LoVo (cell line): Measurements from ENCODE around the gene MAGI2.

Experiments used
- DNase-seq: peaks from one replicate; pipeline ENCODE4 v3.0.0-alpha.2; 2016; ENCODE audit warnings: low spot score

Gene MAGI2

DNA sequence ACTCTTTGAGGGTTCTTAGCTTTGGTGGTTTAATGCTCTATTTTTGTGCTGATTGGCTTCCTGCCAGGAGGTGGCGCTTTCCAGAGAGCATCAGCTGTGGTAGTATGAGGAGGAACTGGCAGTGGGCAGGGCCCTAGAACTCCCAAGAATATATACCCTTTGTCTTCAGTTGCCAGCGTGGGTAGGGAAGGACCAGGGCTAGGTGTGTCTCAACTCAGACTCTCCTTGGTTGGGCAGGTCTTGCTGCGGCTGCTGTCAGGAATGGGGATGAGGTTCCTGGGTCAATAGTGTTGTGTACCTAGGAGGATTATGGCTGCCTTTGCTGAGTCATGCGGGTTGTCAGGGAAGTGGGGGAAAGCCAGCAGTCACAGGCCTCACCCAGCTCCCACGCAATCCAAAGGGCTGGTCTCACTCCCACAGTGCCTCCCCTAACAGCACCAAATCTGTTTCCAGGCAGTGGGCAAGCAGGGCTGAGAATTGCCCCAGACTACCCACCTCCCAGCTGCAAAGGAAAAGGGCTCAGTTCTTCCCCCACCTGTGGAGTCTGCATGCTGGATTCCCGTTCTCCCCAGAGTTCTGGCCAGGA lies 1463.4 kb downstream of the MAGI2 start:
- peak; percentile 46 for DNase-seq

DNA sequence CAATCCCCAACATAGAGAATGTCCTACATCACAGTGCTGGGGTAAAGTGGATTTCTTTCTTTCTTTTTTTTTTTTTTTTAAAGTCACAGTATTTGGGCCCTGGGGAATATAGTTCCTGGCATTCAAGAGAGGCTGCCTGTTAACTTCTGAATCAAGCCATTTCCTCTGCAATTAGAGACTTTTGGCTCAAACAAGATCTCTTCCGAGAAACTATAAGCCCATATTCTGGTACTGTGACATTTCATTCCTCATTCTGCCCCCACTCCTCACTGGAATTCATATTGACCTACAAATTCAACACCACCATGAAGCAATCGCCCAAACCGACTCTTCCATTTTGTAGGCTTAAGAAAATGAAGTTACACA lies 1467.5 kb downstream of the MAGI2 start:
- DNase-seq: no peak

DNA sequence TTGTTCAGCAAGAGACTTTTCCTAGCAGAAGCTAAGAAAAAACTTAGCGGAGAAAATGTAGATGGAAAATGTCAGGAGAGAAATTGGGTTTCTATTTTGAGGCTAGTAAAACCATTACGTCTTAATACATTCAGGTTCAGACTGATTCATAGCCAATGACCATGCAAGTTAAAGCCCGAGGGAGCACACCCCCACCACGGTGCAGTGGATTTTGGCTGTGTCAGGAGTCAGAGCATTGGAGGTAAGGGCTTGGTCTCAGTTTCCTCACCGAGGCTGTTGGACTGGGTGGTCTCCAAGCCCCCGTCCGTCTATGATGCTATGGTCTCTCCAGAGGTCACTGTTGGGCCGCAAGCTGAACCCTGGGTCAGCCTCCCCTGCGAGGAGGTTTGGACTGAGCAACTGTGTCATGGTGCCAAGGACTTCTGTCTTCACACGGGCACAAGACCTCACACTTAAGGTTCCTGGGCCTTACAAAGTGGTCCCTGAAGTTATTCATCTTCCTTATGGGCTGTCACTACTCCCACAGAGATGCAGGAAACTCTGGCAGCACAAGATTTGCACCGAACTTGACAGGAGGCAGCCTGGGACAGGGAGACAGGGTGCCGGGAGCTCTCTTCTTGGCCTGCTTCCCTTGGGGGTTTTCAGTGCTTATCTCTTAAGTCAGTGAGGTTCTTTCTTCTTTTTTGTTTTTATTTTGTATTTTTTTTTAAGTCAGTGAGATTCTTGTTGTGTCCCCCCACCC lies 1468.1 kb downstream of the MAGI2 start:
- no peak for DNase-seq

DNA sequence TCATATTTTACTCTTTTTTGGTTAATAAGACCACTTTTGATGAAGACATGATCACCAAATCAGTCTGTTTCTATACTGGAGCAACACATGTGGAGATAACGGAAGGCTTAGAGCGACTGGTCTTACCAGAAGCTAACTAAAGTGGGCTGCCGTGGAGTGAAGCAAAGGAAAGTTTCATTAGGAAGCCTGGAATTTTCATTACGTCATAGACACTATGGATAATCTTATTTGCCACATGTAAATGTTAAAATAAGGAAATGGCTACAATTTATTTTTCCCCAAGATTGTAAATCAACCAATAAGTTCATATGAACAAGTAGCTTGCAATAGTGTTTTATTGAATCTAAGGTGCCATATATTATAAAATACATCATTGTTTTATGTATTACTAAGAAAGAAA lies 1469.5 kb downstream of the MAGI2 start:
- no peak for DNase-seq

DNA sequence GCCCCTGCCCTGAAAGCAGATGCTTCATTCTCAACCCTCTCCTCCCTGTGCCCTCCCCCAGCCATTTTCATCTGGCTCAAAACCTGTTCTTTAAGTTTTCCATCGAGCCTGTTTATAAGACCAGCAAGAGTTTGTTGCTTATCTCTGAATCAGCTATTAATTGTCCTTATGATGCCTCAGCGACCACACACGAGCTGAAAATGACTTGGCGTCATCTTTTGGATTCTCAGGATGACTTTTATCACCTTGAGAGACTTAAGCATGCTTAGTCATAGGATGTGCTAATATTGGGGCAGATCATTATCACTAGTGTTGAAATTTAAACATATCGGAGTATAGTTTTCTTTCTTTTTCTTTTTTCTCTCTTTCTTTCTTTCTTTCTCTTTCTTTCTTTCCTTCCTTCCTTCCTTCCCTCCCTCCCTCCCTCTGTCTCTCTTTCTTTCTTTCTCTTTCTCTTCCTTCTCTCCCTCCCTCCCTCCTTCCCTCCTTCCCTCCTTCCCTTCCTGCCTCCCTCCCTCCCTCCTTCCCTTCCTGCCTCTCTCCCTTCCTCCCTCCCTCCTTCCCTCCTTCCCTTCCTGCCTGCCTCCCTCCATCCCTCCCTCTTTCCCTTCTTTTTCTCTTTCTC lies 1470.4 kb downstream of the MAGI2 start:
- no peak for DNase-seq

DNA sequence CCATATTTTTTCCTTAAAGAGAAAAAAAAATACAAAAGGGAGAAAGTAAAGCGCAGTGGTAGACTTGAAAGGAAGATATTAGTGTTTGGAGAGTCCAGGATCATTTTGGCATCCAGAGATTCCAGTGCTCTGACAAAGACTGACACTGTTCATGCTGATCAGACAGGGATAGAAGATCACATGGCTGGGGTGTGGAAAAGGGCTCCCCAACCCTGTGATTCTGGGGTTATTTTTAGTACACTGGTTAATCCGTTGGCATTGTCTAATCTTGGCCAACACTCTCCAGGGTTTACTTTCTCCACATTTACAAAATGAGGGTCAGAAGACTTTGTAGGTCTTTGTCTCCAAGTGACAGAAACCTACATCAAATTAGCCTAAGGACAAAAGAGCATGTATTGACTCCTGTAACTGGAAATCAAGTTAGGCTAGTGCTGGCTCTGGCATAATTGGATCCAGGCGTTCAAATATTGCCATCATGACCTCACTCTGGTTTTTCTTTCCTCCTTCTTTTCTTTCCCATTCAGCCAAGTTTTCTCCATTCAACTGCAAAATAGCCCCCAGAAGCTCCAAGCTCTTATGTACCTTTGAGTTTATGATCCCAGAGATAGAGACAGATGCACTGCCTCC lies 1473.3 kb downstream of the MAGI2 start:
- no peak for DNase-seq

DNA sequence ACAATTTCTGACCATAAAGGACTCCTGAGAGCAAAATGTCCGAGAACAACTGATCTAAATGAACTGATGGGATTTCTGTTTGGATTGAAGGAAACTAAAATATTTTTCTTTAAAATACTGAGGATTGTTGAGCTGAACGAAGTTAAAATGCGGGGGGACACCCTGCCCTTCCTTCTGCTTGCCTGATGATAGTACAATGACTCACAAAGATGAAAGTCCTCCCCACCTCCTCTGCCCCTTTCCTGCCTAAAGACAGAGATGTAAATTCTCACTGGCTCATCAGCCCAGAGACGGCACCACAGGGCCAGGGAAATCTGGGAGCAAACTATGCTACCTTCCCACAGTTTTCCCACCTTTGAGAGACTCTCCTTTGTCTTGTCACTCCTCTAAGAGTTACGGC lies 1474.2 kb downstream of the MAGI2 start:
- no peak for DNase-seq

DNA sequence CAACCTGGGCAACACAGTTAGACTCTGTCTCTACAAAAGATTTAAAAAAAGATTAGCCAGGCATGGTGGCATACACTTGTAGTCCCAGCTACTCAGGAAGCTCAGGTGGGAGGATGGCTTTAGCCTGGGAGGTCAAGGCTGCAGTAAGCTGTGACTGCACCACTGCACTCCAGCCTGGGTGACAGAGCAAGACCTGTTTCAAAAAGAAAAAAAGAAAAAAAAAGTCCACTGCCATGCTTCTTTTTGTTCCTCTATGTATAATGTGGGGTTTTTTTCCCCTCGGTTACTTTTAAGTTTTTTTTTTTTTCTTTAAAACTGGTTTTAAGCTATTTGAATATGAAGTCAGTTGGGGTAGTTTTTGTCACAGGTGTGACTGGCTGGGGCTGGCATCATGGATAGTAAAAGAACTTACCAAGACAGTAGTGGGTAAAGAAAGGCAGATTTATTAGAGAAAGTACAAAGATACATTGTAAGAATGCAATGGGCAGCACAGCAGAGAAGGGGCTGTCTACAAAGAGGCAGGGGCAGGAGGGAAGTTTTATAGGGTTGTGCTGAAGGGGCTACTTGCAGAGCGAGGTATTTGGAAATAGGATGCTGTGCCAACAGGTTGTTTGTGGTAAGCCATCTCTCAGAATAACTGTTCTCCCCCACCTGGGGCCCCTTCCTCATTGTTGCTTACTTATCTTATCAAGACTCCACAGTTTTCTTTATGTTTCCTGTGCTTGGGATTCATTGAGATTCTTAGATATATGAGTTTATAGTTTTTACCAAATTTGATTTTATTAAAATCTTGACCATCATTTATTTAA lies 1477.6 kb downstream of the MAGI2 start:
- no peak for DNase-seq

DNA sequence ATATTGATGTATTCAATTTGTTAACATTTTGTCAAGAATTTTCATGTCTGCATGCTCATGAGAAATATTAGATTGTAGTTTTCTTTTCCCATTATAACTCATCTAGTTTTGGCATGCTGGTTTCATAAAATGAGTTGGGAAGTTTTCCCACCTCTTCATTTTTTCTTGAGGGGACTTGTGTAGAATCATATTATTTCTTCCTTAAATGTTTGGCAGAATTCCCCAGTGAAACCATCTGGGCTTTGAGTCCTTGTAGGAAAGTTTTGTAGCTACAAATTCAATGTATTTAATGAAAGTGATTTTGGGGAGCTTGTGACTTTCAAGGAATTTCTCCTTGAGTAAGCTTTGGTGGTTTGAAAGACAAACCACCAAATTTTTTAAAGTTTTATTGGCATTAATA lies 1481.7 kb downstream of the MAGI2 start:
- no peak for DNase-seq

DNA sequence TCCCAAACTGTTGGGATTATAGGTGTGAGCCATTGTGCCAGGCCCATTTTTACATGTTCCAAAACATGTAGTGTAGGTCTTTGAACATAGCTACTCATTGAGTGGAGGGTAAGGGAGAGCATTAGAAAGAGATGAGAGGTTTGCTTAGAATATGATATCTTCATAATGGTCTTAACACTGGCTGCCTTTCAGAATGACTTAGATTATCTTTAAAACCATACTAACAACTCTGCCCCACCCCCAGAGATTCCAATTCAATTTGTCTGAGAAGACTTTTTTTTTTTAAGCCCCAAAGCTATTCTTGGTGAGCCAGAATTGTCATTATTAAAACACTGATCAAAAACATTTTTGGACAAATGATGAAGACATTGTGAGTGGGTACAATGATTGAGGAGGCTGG lies 1486.0 kb downstream of the MAGI2 start:
- DNase-seq: no peak
